ENCODE measurements around the gene S1PR1. TPM values are rescaled to one million over a fixed set of nuclear protein-coding genes. Genes with fewer than 3 reads are reported as not detected.

Gene S1PR1
- total RNA-seq, 2 experiments from 2014 or later = 397 to 414 TPM

GRCh38 chr1:101233495-101233894 is 3.3 kb upstream of the S1PR1 start:
- TF ChIP-seq CTCF (IDR thresholded peaks at IDR 0.05) = no peak
- H3K4me3 ChIP-seq (ENCODE audit: low read length) = no peak overlapping the region
- Mint-ChIP-seq H3K27ac (peak overlapping the region; percentile 97), H3K4me1 (ENCODE audit: low read depth) (peaks cover 69% of the 10 kb centered on the region), H3K9me3 (no peaks in the 10 kb centered on the region), H3K27me3 (peaks cover 3% of the 10 kb centered on the region), H3K36me3 (ENCODE audit: low read depth) (peaks cover 37% of the 10 kb centered on the region), H3K4me3 (peak overlapping the region; percentile 59)
- ChIA-PET CTCF (interaction anchor here (1.2 kb wide), 1 partner anchor 97 kb away, joined by 3 read pairs; no protein-coding TSS in a partner anchor), POLR2A (interaction anchor here (0.7 to 0.9 kb wide), 3 partner anchors 55 to 284 kb away, joined by 3 read pairs; no protein-coding TSS in a partner anchor)
- H3K27me3 ChIP-seq (ENCODE audit: control insufficient read depth in 1 of 2, insufficient read depth in 2 of 2, low read length in 2 of 2) = no peaks in the 10 kb centered on the region
- intact Hi-C loops (cut with DNase I, micrococcal nuclease) = no loop called here
- H3K9me3 ChIP-seq (ENCODE audit: control insufficient read depth in 1 of 2, insufficient read depth in 1 of 2, low read length in 2 of 2) = no peaks in the 10 kb centered on the region
- ATAC-seq (ENCODE audit: poor library complexity) (no peak), DNase-seq (no peak)
- no peaks in the 10 kb centered on the region for H3K36me3 ChIP-seq (ENCODE audit: insufficient read depth, low read length)
- peak overlapping the region in 1 of 2 donors; percentile 23 for H3K27ac ChIP-seq (ENCODE audit: low read depth in 1 of 2, low read length in 2 of 2)
- peaks cover 20% of the 10 kb centered on the region for H3K4me1 ChIP-seq (ENCODE audit: insufficient read depth, low read length)

DNA sequence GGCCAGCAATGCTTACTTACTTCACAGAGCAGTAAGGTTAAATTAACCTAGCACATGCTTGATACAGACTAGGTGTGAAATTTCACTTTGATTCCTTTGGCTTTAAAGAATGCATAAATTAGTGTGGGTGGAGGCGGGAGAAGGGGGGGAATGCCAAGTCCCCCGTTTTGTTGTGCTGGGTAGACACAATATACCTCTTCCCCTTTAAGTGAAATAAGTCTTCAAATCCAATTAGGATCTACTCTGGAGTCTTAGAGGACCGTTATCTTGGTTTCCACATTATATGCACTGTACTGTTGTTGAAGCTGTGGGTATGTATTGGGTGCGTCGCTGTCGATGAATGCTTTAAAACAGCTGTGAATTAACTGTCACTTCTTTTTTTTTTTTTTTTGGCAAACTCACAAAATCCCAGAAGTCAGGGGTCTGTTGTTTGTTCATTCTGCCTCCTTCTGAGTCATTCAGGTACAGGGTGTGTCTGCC is 1.6 kb upstream of the S1PR1 start:
- DNase-seq (peak in 3 of 14 experiments; percentile 44 to 80 (median 75)), ATAC-seq (ENCODE audit: poor library complexity) (peak; percentile 50)
- Mint-ChIP-seq H3K9me3 (no peaks in the 10 kb centered on the region), H3K4me3 (peak overlapping the region; percentile 98), H3K27ac (peak overlapping the region; percentile 97), H3K36me3 (ENCODE audit: low read depth) (peaks cover 55% of the 10 kb centered on the region), H3K27me3 (peaks cover 3% of the 10 kb centered on the region), H3K4me1 (ENCODE audit: low read depth) (peaks cover 70% of the 10 kb centered on the region)
- ChIA-PET CTCF (interaction anchor here (0.7 to 3.0 kb wide), 11 partner anchors 51 to 1197 kb away, joined by 3 to 23 read pairs (median 4); no protein-coding TSS in a partner anchor), POLR2A (interaction anchor here (0.6 to 7.7 kb wide), 30 partner anchors 9 to 1103 kb away, joined by 3 to 113 read pairs (median 7); partner anchors contain the start of genes DPH5, EXTL2, RTCA and SASS6)
- peak overlapping the region; percentile 77 to 97 for H3K27ac ChIP-seq (ENCODE audit: low read depth in 1 of 2, low read length in 2 of 2)
- H3K27me3 ChIP-seq (ENCODE audit: control insufficient read depth in 1 of 2, insufficient read depth in 2 of 2, low read length in 2 of 2) = no peaks in the 10 kb centered on the region
- no peak for TF ChIP-seq CTCF (IDR thresholded peaks at IDR 0.05)
- peaks cover 16% of the 10 kb centered on the region for H3K36me3 ChIP-seq (ENCODE audit: insufficient read depth, low read length)
- H3K9me3 ChIP-seq (ENCODE audit: control insufficient read depth in 1 of 2, insufficient read depth in 1 of 2, low read length in 2 of 2) = no peaks in the 10 kb centered on the region
- peaks cover 37% of the 10 kb centered on the region for H3K4me1 ChIP-seq (ENCODE audit: insufficient read depth, low read length)
- peak overlapping the region; percentile 87 for H3K4me3 ChIP-seq (ENCODE audit: low read length)
- intact Hi-C loops (cut with DNase I, micrococcal nuclease) = loop anchor here (2.0 to 5.0 kb wide), 6 partner anchors 56 to 788 kb away; no protein-coding TSS in a partner anchor

GRCh38 chr1:101235696-101236515 is 913 bp upstream of the S1PR1 start:
- DNase-seq = peak; percentile 60 to 87 (median 72)
- Histone ChIP-seq H3K27ac (ENCODE audit: low read depth in 1 of 2, low read length in 2 of 2) (peak overlapping the region; percentile 77 to 97), H3K9me3 (ENCODE audit: control insufficient read depth in 1 of 2, insufficient read depth in 1 of 2, low read length in 2 of 2) (no peaks in the 10 kb centered on the region), H3K36me3 (ENCODE audit: insufficient read depth, low read length) (peaks cover 23% of the 10 kb centered on the region), H3K4me1 (ENCODE audit: insufficient read depth, low read length) (peaks cover 42% of the 10 kb centered on the region), H3K4me3 (ENCODE audit: low read length) (peak overlapping the region; percentile 87), H3K27me3 (ENCODE audit: control insufficient read depth in 1 of 2, insufficient read depth in 2 of 2, low read length in 2 of 2) (no peaks in the 10 kb centered on the region)
- TF ChIP-seq CTCF (IDR thresholded peaks at IDR 0.05) = no peak
- Mint-ChIP-seq H3K4me1 (ENCODE audit: low read depth) (peaks cover 70% of the 10 kb centered on the region), H3K27me3 (peaks cover 3% of the 10 kb centered on the region), H3K9me3 (no peaks in the 10 kb centered on the region), H3K36me3 (ENCODE audit: low read depth) (peaks cover 61% of the 10 kb centered on the region), H3K27ac (peak overlapping the region; percentile 97), H3K4me3 (peak overlapping the region; percentile 98)
- intact Hi-C loops (cut with DNase I, micrococcal nuclease) = loop anchor here (1.0 to 5.0 kb wide), 10 partner anchors 57 to 789 kb away; partner anchors contain the start of gene SLC30A7 (in 1 of the 2)
- ChIA-PET POLR2A (interaction anchor here (0.6 to 7.7 kb wide), 47 partner anchors 8 to 1103 kb away, joined by 3 to 113 read pairs (median 5); partner anchors contain the start of genes DPH5, EXTL2, RTCA and SASS6), CTCF (interaction anchor here (0.9 to 3.0 kb wide), 10 partner anchors 50 to 310 kb away, joined by 3 to 23 read pairs (median 6); no protein-coding TSS in a partner anchor)
- ATAC-seq (ENCODE audit: poor library complexity) = peak; percentile 22
